22Rv1 (cell line): Measurements from ENCODE around the gene KRT7.

Experiments
- H3K27ac ChIP-seq: fragments of 450-650 bp; 2 replicates; pipeline ENCODE4 v1.5.1; 2017
- CTCF ChIP-seq: fragments of 450-650 bp; IDR thresholded peaks from 2 replicates; pipeline ENCODE4 v1.5.1; 2017; ENCODE audit warnings: mild to moderate bottlenecking
- ZFX ChIP-seq: fragments of 450-650 bp; IDR thresholded peaks from 2 replicates; pipeline ENCODE4 v1.6.1; 2017; ENCODE audit warnings: antibody characterized with exemption, borderline replicate concordance

KRT7 gene

GRCh38 chr12:52293926-52294325 lies 60.9 kb downstream of the KRT7 start:
- no peak for TF ChIP-seq ZFX
- no peak for TF ChIP-seq CTCF

GRCh38 chr12:52294803-52295202 lies 61.8 kb downstream of the KRT7 start:
- H3K27ac ChIP-seq, result no peak overlapping the region
- TF ChIP-seq ZFX (no peak), CTCF (no peak)

More at GRCh38 chr12:52293926-52294325, 60.9 kb downstream of the KRT7 start:
- H3K27ac ChIP-seq, result no peak overlapping the region

GRCh38 chr12:52295663-52296062 lies 62.6 kb downstream of the KRT7 start:
- TF ChIP-seq CTCF (no peak), ZFX (no peak)
- H3K27ac ChIP-seq, result no peak overlapping the region

GRCh38 chr12:52296572-52297215 lies 63.7 kb downstream of the KRT7 start:
- H3K27ac ChIP-seq, result no peak overlapping the region
- TF ChIP-seq ZFX, result no peak
- no peak for TF ChIP-seq CTCF
